ENCODE results near the gene IKZF3.

Gene IKZF3

GRCh38 chr17:39781861-39782213 lies 82.3 kb downstream of the IKZF3 start:
- H3K4me3 ChIP-seq (ENCODE audit: low read length): no peak overlapping the region
- TF ChIP-seq, protein P1, sequence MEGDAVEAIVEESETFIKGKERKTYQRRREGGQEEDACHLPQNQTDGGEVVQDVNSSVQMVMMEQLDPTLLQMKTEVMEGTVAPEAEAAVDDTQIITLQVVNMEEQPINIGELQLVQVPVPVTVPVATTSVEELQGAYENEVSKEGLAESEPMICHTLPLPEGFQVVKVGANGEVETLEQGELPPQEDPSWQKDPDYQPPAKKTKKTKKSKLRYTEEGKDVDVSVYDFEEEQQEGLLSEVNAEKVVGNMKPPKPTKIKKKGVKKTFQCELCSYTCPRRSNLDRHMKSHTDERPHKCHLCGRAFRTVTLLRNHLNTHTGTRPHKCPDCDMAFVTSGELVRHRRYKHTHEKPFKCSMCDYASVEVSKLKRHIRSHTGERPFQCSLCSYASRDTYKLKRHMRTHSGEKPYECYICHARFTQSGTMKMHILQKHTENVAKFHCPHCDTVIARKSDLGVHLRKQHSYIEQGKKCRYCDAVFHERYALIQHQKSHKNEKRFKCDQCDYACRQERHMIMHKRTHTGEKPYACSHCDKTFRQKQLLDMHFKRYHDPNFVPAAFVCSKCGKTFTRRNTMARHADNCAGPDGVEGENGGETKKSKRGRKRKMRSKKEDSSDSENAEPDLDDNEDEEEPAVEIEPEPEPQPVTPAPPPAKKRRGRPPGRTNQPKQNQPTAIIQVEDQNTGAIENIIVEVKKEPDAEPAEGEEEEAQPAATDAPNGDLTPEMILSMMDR (IDR thresholded peaks at IDR 0.05; ENCODE audit: insufficient read depth, low read depth, low read length, missing control alignments): no peak
- no peak for DNase-seq (ENCODE audit: low read depth)

- TF ChIP-seq, protein P1 (IDR thresholded peaks at IDR 0.05; ENCODE audit: insufficient read depth, low read depth, low read length, missing control alignments): no peak
- no peak overlapping the region for H3K4me3 ChIP-seq (ENCODE audit: low read length)
- no peak for DNase-seq (ENCODE audit: low read depth)
Observed at GRCh38 chr17:39781031-39781860, 82.9 kb downstream of the IKZF3 start.

- TF ChIP-seq, protein P1 (IDR thresholded peaks at IDR 0.05; ENCODE audit: insufficient read depth, low read depth, low read length, missing control alignments): no peak
- H3K4me3 ChIP-seq (ENCODE audit: low read length): no peak overlapping the region
- no peak for DNase-seq (ENCODE audit: low read depth)
Observed at GRCh38 chr17:39777534-39778365, 86.4 kb downstream of the IKZF3 start.

- TF ChIP-seq, protein P1 (IDR thresholded peaks at IDR 0.05; ENCODE audit: insufficient read depth, low read depth, low read length, missing control alignments): no peak
- H3K4me3 ChIP-seq (ENCODE audit: low read length): no peak overlapping the region
- DNase-seq (ENCODE audit: low read depth): no peak
Observed at GRCh38 chr17:39776252-39776651, 87.9 kb downstream of the IKZF3 start.

DNA sequence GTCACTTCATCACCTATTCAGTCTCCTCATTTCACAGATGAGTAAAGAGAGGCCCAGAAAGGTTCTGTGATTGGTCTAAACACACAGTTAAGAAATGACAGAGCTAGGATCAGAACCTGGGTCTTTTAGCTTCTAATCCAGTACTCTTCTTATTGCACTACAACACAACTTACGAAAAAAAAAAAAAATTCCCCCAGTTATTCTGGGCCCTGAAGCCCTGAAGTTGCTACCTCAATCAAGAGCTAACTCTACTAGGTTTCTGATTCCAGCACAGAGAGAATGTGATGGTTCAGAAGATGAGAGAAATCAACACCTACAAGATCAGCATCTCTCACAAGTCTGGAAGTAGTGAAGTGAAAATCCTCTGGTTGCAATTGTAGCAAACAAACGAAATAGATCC lies 89.1 kb downstream of the IKZF3 start:
- no peak overlapping the region for H3K4me3 ChIP-seq (ENCODE audit: low read length)
- no peak for DNase-seq (ENCODE audit: low read depth)
- TF ChIP-seq, protein P1 (IDR thresholded peaks at IDR 0.05; ENCODE audit: insufficient read depth, low read depth, low read length, missing control alignments): no peak

DNA sequence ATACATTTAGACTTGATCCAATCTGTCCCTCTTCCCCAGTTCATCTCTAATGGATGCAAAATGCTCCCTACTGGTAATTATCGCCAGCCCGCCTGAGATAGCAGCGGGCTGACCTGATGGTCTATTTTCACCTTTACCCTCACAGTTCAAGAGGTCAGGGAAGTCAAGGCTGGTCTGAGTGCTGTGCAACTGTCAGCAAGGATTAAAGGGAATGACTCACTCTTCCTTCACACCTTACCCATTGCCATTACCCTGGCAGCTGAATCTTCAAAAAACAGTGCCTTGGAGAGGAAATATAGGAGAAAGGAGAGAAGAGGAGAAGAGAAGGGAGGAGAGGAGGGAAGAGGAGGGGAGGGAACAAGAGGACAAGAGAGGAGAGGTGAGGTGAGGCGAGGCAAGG lies 90.1 kb downstream of the IKZF3 start:
- DNase-seq (ENCODE audit: low read depth): peak; percentile 23
- TF ChIP-seq, protein P1 (IDR thresholded peaks at IDR 0.05; ENCODE audit: insufficient read depth, low read depth, low read length, missing control alignments): no peak
- no peak overlapping the region for H3K4me3 ChIP-seq (ENCODE audit: low read length)

Data from epithelial cell of esophagus (primary cell).